PC-3 (cell line): ENCODE data around the gene C18orf32. TPM values are rescaled to one million over a fixed set of nuclear protein-coding genes. Genes with fewer than 3 reads are reported as not detected.
A peak's percentile ranks its signal among the peaks of the same experiment; 100 is the strongest.
"Not testable (repeated sequence)": the region's sequence is repeated elsewhere in the genome, so short reads cannot be mapped to it uniquely, and the experiment has no call there.

Experiments used
- ATAC-seq: fragments of 200-7000 bp; cut with Tn5 transposase; 2 replicates; pipeline ENCODE4 v1.9.1; 2020; ENCODE audit warnings: mild to moderate bottlenecking, moderate library complexity
- BruUV-seq: library from RNA; stranded (reverse); fragments of 400-500 nt; replicated peaks from 2 replicates; lab custom pipeline; 2021; lab: Mats Ljungman, UMichigan
- CTCF ChIA-PET: fragments of 300-600 bp; sonication (Branson Sonifier 250); formaldehyde crosslinking; loops from one replicate; lab custom pipeline; 2022; ENCODE audit warnings: antibody characterized with exemption; lab: Charles Lee
- POLR2A ChIA-PET: fragments of 300-600 bp; sonication (Branson Sonifier 250); formaldehyde crosslinking; loops from one replicate; lab custom pipeline; 2022; ENCODE audit warnings: antibody characterized with exemption; ENCODE audit not compliant: unreplicated experiment; lab: Charles Lee
- DNase-seq: peaks from one replicate; pipeline ENCODE4 v3.0.0-alpha.2; 2015
- H2AFZ ChIP-seq: fragments of 300-600 bp; sonication (generic); 2 replicates; pipeline ENCODE4 v1.6.0; 2016; ENCODE audit warnings: antibody characterized with exemption, low read length
- H3F3A ChIP-seq: fragments of 300-600 bp; sonication (generic); one replicate; pipeline ENCODE4 v1.6.0; 2017; ENCODE audit warnings: antibody characterized with exemption, low read length, control low read depth, mild to moderate bottlenecking; ENCODE audit not compliant: unreplicated experiment
- H3K27ac ChIP-seq: fragments of 300-600 bp; sonication (generic); 2 replicates; pipeline ENCODE4 v1.5.1; 2016; ENCODE audit warnings: mild to moderate bottlenecking, low read length
- H3K27me3 ChIP-seq: fragments of 300-600 bp; sonication (generic); 2 replicates; pipeline ENCODE4 v1.6.1; 2016; ENCODE audit warnings: low read length, mixed read lengths
- H3K36me3 ChIP-seq: fragments of 300-600 bp; sonication (generic); 2 replicates; pipeline ENCODE4 v1.6.1; 2016; ENCODE audit warnings: low read depth, mixed run types, low read length, mixed read lengths
- H3K4me1 ChIP-seq: fragments of 300-600 bp; sonication (generic); 2 replicates; pipeline ENCODE4 v1.5.1; 2016; ENCODE audit warnings: low read length; ENCODE audit not compliant: insufficient read depth
- H3K4me2 ChIP-seq: fragments of 300-600 bp; sonication (generic); 2 replicates; pipeline ENCODE4 v1.6.0; 2016; ENCODE audit warnings: low read length
- H3K4me3 ChIP-seq: fragments of 300-600 bp; sonication (generic); 2 replicates; pipeline ENCODE4 v1.5.1; 2016; ENCODE audit warnings: mild to moderate bottlenecking, low read length, mixed read lengths
- H3K79me2 ChIP-seq: fragments of 300-600 bp; sonication (generic); 2 replicates; pipeline ENCODE4 v1.6.1; 2017; ENCODE audit warnings: low read length, mixed read lengths
- H3K9ac ChIP-seq: fragments of 300-600 bp; sonication (generic); 2 replicates; pipeline ENCODE4 v1.6.0; 2016; ENCODE audit warnings: mild to moderate bottlenecking, low read length
- H3K9me2 ChIP-seq: fragments of 300-600 bp; sonication (generic); replicated peaks from 2 replicates; pipeline ENCODE4 v1.6.1; 2016; ENCODE audit warnings: mixed run types, low read length, mixed read lengths
- H3K9me3 ChIP-seq: fragments of 300-600 bp; sonication (generic); 2 replicates; pipeline ENCODE4 v1.6.1; 2016; ENCODE audit warnings: low read length, mixed read lengths
- H4K20me1 ChIP-seq: fragments of 300-600 bp; sonication (generic); 2 replicates; pipeline ENCODE4 v1.6.1; 2016; ENCODE audit warnings: low read length, mixed read lengths
- CTCF ChIP-seq: fragments of 300-600 bp; sonication (generic); conservative IDR thresholded peaks from 2 replicates; pipeline ENCODE4 v1.5.1; 2017; ENCODE audit warnings: antibody characterized with exemption, low read depth, mild to moderate bottlenecking, low read length
- EZH2 ChIP-seq: fragments of 300-600 bp; sonication (generic); IDR thresholded peaks from one replicate; pipeline ENCODE4 v1.6.1; 2017; ENCODE audit warnings: antibody characterized with exemption, mild to moderate bottlenecking, low read length; ENCODE audit not compliant: unreplicated experiment
- EZH2phosphoT487 ChIP-seq: fragments of 300-600 bp; sonication (generic); IDR thresholded peaks from 2 replicates; pipeline ENCODE4 v1.6.1; 2018; ENCODE audit warnings: mild to moderate bottlenecking, antibody characterized with exemption, low read length, borderline replicate concordance
- intact Hi-C: fragments of 100-400 bp; cut with micrococcal nuclease; formaldehyde crosslinking; loops from 2 replicates; pipeline ENCODE4 v1.9.0; 2023
- total RNA-seq: library from RNA; depleted of rRNA; stranded (reverse); fragments of >200 nt; gene quantifications from 2 replicates; pipeline ENCODE4 v1.2.3, GENCODE V29; 2014

Gene C18orf32
- total RNA-seq, 1 experiment from 2014 or later, result 5.7 TPM

- Histone ChIP-seq H3K36me3 (no peaks in the 10 kb centered on the region), H3K9me3 (no peaks in the 10 kb centered on the region), H3K79me2 (no peaks in the 10 kb centered on the region), H3K4me3 (no peak overlapping the region), H3K9ac (no peak overlapping the region), H4K20me1 (no peaks in the 10 kb centered on the region), H3F3A (no peaks in the 10 kb centered on the region), H2AFZ (no peak overlapping the region), H3K4me2 (no peak overlapping the region), H3K27ac (no peak overlapping the region), H3K27me3 (no peaks in the 10 kb centered on the region), H3K4me1 (no peaks in the 10 kb centered on the region), H3K9me2 (no peaks in the 10 kb centered on the region)
- ATAC-seq (no peak), DNase-seq (no peak)
- no TSS peak for BruUV-seq
- ChIA-PET CTCF (no interaction called here), POLR2A (no interaction called here)
- no peak for TF ChIP-seq EZH2phosphoT487
- intact Hi-C loops, result loop anchor here (5.0 kb wide), 2 partner anchors 253 to 268 kb away; no protein-coding TSS in a partner anchor
Measured at GRCh38 chr18:49514577-49514976, 27.5 kb upstream of the C18orf32 start.

GRCh38 chr18:49512876-49513275 lies 25.8 kb upstream of the C18orf32 start:
- H3K9me3 ChIP-seq, H3K4me3 ChIP-seq, H3K4me2 ChIP-seq, BruUV-seq, H3K27ac ChIP-seq, H3K27me3 ChIP-seq, H3F3A ChIP-seq, DNase-seq, H3K79me2 ChIP-seq, H3K36me3 ChIP-seq, CTCF ChIA-PET, POLR2A ChIA-PET, H3K9ac ChIP-seq, ATAC-seq, H4K20me1 ChIP-seq, H2AFZ ChIP-seq, H3K9me2 ChIP-seq, H3K4me1 ChIP-seq: not testable (repeated sequence)
- intact Hi-C loops, result loop anchor here (5.0 kb wide), 2 partner anchors 254 to 269 kb away; no protein-coding TSS in a partner anchor

- H3K4me2 ChIP-seq, result no peak overlapping the region
- H3K9me3 ChIP-seq, result no peaks in the 10 kb centered on the region
- H3F3A ChIP-seq, result no peaks in the 10 kb centered on the region
- POLR2A ChIA-PET, result no interaction called here
- H3K4me3 ChIP-seq, result no peak overlapping the region
- H4K20me1 ChIP-seq, result no peaks in the 10 kb centered on the region
- H3K27me3 ChIP-seq, result no peaks in the 10 kb centered on the region
- H3K9ac ChIP-seq, result no peak overlapping the region
- intact Hi-C loops, result loop anchor here (1.0 to 5.0 kb wide), 4 partner anchors 48 to 348 kb away; no protein-coding TSS in a partner anchor
- no peaks in the 10 kb centered on the region for H3K36me3 ChIP-seq
- BruUV-seq, result no TSS peak
- no peaks in the 10 kb centered on the region for H3K4me1 ChIP-seq
- H3K9me2 ChIP-seq, result no peaks in the 10 kb centered on the region
- no peak overlapping the region for H3K27ac ChIP-seq
- CTCF ChIA-PET, result interaction anchor here (0.6 to 1.2 kb wide), 3 partner anchors 23 to 275 kb away, joined by 3 to 11 read pairs (median 3); no protein-coding TSS in a partner anchor
- peak; percentile 55 for DNase-seq
- ATAC-seq, result peak; percentile 79
- TF ChIP-seq CTCF, result peak; percentile 63
- TF ChIP-seq EZH2, result no peak
- no peak overlapping the region for H2AFZ ChIP-seq
- no peaks in the 10 kb centered on the region for H3K79me2 ChIP-seq
Measured at GRCh38 chr18:49510393-49511115, 23.5 kb upstream of the C18orf32 start.

- H3K4me1 ChIP-seq, H3K79me2 ChIP-seq, H3K36me3 ChIP-seq, H3F3A ChIP-seq, BruUV-seq, H4K20me1 ChIP-seq, H3K9me3 ChIP-seq, H3K4me2 ChIP-seq, H3K9me2 ChIP-seq, H2AFZ ChIP-seq, H3K9ac ChIP-seq, intact Hi-C loops, CTCF ChIA-PET, DNase-seq, ATAC-seq, POLR2A ChIA-PET, H3K4me3 ChIP-seq, H3K27me3 ChIP-seq, H3K27ac ChIP-seq: not testable (repeated sequence)
Measured at GRCh38 chr18:49506438-49506837, 19.4 kb upstream of the C18orf32 start.
